A549 treated with AZD9567 at 1 μM for 4 hours (cell line): ENCODE data around the gene ZC3H12C. TPM values are rescaled to one million over a fixed set of nuclear protein-coding genes. Genes with fewer than 3 reads are reported as not detected.

ENCODE experiments used
- total RNA-seq: library from RNA; stranded (reverse); fragments of 200-300 nt; extraction: Qiagen RNA extraction; gene quantifications from 5 replicates; pipeline ENCODE4 v1.2.3, GENCODE V29; 2022; ENCODE audit not compliant: insufficient read depth

Gene ZC3H12C
- 6.7 to 10.3 TPM (median 9.1 TPM) in 5 replicates for total RNA-seq

GRCh38 chr11:110092515-110093406 lies at the start of gene ZC3H12C:
ZC3H12C (plus strand) TSS chr11:110093392; CDS start chr11:110093412, 20 bp downstream.

Other genes starting within 250 kb of the ZC3H12C start
- 88.8 to 135 TPM (median 116 TPM) in 5 replicates for gene RDX, start 203.2 kb downstream of the ZC3H12C start, total RNA-seq